Measurements from ENCODE around the gene PLEKHO2. TPM values are rescaled to one million over a fixed set of nuclear protein-coding genes. Genes with fewer than 3 reads are reported as not detected.
"Not testable (repeated sequence)": the region's sequence is repeated elsewhere in the genome, so short reads cannot be mapped to it uniquely, and the experiment has no call there.

PLEKHO2 gene
- total RNA-seq, 2 donors from 2014 or later: 14.3 to 15.3 TPM

DNA sequence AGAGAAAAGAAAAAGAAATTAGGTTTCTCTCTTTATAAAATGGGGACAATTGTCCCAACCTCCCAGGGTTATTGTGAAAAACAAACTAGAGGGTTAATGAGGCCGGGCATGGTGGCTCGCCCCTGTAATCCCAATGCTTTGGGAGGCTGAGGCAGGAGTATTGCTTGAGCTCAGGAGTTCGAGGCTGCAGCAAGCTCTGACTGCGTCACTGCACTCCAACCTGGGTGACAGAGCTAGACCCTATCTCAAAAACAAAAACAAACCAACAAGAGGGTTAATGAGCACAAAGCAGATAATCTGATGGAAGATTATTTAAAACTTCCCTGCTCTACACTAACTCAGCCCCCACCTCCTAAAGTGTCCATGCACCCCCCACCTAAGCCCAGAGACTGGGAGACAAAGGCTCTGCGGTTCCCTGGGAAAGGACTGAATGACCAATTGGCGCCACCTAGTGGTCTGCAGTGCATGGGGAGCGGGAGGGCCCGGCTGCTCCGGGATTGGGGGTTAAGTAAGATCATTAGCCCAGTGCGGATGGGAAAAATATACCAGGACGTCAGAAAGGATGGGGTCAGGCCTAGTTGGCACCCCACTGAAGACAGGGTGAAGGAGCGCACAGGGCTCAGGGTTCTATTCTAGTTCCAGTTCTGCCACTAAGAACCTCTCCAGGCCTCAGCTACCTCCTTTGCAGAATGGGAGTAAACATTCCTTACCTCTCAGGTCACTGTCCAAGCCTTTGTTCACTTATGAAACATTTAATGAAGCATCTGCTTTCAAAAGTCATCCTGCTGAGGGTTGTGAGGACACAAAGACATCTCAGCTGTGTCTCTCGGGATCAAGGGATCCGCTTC lies 31.8 kb upstream of the PLEKHO2 start:
- no peaks in the 10 kb centered on the region for H3K9me3 Mint-ChIP-seq
- no peak overlapping the region for H3K27ac Mint-ChIP-seq
- no peak overlapping the region for H3K4me3 Mint-ChIP-seq
- ATAC-seq (replicated peaks in 1 of 2) (peak; percentile 75 to 76), DNase-seq (peak; percentile 75 to 79)
- no peaks in the 10 kb centered on the region for H3K36me3 Mint-ChIP-seq (ENCODE audit: insufficient read depth in 2 of 2)
- peaks cover 5% of the 10 kb centered on the region for H3K4me1 Mint-ChIP-seq (ENCODE audit: low read depth)
- no peaks in the 10 kb centered on the region for H3K27me3 Mint-ChIP-seq (ENCODE audit: low read depth)

DNA sequence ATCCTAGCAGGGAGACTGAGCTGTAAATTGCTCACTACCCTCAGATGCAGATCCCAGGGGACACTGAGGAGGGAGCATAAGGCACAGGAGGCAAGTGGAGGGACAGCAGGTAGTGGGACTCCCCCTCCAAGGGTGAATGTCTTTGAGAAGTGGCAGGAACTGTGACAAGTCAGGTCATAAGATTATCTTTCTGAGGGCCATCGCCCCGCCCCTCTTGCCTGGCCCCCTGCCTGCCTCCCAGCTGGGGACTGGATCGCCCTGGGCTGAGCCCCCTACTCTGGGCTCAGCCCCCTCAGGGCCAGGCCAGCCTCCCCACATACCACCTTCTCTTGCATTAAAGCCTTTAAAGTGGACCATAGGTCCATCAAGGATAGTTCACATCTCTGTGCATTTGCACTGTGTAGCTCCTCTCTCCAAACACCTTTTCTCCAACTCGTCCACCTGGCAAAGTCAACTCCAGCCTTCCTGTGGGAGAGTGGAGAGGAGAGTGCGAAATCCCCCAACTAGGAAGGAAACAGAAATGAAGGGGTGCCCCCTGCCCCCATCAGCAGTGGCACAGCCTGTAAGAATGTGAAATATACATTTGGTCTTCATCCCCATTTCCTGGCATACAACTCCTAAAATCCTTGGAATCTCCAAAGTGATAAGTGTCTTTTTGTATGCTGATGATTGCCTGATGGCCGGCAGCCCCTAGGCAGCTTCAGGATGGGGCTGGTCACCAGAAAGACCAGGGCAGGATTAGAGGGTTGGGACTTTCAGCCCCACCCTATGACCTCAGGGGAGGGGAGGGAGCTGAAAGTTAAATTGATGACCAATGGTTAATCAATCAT lies 31.0 kb upstream of the PLEKHO2 start:
- Mint-ChIP-seq H3K27me3 (ENCODE audit: low read depth) (no peaks in the 10 kb centered on the region), H3K4me1 (ENCODE audit: low read depth) (peaks cover 6% of the 10 kb centered on the region), H3K4me3 (no peak overlapping the region), H3K27ac (no peak overlapping the region), H3K9me3 (no peaks in the 10 kb centered on the region), H3K36me3 (ENCODE audit: insufficient read depth in 2 of 2) (no peaks in the 10 kb centered on the region)
- ATAC-seq (replicated peaks in 1 of 2) (no peak), DNase-seq (no peak)

DNA sequence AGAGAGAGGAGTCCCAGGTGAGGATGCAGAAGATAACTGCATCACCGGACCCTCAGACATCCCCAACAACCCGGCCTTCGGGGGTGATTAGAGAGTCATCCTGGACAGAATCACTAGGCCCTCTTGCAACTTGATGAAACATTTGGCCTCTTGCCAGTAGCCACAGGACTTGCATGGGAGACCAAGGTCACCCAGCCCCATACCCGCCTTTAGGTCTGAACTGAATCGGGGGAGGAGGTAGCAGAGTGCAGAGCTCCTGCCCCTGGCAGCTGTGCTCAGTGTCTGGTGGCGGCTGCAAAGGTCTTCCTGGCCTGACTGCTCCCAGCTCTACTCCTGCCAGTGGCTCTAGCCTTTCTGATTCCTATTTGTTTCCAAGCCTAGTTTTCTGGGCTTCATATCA lies 28.6 kb upstream of the PLEKHO2 start:
- no peak for DNase-seq
- Mint-ChIP-seq H3K36me3 (ENCODE audit: insufficient read depth in 2 of 2) (peaks cover 0 to 3% of the 10 kb centered on the region in 2 donors), H3K27me3 (ENCODE audit: low read depth) (no peaks in the 10 kb centered on the region), H3K9me3 (no peaks in the 10 kb centered on the region), H3K4me3 (no peak overlapping the region), H3K27ac (no peak overlapping the region), H3K4me1 (ENCODE audit: low read depth) (peaks cover 6% of the 10 kb centered on the region)
- no peak for ATAC-seq (replicated peaks in 1 of 2)

DNA sequence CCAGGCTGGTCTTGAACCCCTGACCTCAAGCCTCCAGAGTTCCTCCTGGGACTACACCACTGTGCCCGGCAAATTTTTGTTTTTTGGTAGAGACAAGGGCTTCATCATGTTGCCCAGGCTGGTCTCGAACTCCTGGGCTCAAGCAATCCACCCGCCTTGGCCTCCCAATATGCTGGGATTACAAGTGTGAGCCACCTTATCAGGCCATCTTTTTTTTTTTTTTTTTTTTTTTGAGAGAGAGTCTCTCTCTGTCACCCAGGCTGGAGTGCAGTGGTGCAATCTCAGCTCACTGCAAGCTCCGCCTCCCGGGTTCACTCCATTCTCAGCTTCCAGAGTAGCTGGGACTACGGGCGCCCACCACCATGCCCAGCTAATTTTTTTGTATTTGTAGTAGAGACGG lies 27.4 kb upstream of the PLEKHO2 start:
- not testable (repeated sequence) for H3K36me3 Mint-ChIP-seq (ENCODE audit: insufficient read depth in 2 of 2); H3K4me1 Mint-ChIP-seq (ENCODE audit: low read depth); H3K4me3 Mint-ChIP-seq; H3K27me3 Mint-ChIP-seq (ENCODE audit: low read depth); H3K9me3 Mint-ChIP-seq; H3K27ac Mint-ChIP-seq; ATAC-seq (replicated peaks in 1 of 2); DNase-seq

DNA sequence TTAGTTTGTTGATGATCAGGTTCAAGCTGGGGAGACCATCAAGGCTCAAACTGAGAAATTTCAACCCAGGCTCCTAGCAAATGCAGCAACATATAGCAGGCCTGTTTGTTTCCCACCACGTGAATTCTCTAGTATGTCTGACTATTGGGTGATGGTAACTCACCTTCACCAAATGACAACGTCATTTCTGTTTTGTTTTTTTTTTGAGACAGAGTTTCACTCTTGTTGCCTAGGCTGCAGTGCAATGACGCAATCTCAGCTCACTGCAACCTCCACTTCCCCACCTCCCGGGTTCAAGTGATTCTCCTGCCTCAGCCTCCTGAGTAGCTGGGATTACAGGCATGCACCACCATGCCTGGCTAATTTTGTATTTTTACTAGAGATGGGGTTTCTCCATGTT lies 26.8 kb upstream of the PLEKHO2 start:
- H3K27ac Mint-ChIP-seq; H3K27me3 Mint-ChIP-seq (ENCODE audit: low read depth); H3K9me3 Mint-ChIP-seq; DNase-seq; H3K4me1 Mint-ChIP-seq (ENCODE audit: low read depth); H3K36me3 Mint-ChIP-seq (ENCODE audit: insufficient read depth in 2 of 2); H3K4me3 Mint-ChIP-seq: not testable (repeated sequence)
- ATAC-seq (replicated peaks in 1 of 2): peak; percentile 28 to 66

DNA sequence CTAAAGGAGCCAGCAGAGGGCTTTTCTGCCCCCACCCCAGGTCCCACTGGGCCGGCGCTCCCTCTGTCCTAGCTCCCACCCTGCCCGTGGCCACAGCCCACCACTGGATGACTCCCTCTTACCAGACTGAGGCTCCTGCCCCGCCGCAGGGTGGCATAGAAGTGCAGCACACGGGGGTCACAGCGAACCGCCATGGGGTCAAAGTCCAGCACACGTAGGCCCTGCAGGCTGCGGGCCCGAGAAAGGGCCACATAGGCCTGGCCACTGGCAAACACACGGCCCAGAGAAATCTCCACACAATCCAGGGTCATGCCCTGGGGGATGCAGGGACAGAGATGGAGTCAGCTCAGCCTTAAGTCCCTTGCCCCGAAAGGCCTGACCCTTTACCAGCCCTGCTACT lies 25.3 kb upstream of the PLEKHO2 start:
- Mint-ChIP-seq H3K4me3 (no peak overlapping the region), H3K27me3 (ENCODE audit: low read depth) (no peaks in the 10 kb centered on the region), H3K36me3 (ENCODE audit: insufficient read depth in 2 of 2) (peaks cover 1 to 4% of the 10 kb centered on the region in 2 donors), H3K9me3 (no peaks in the 10 kb centered on the region), H3K4me1 (ENCODE audit: low read depth) (peaks cover 6% of the 10 kb centered on the region), H3K27ac (no peak overlapping the region)
- DNase-seq (no peak), ATAC-seq (replicated peaks in 1 of 2) (no peak)

DNA sequence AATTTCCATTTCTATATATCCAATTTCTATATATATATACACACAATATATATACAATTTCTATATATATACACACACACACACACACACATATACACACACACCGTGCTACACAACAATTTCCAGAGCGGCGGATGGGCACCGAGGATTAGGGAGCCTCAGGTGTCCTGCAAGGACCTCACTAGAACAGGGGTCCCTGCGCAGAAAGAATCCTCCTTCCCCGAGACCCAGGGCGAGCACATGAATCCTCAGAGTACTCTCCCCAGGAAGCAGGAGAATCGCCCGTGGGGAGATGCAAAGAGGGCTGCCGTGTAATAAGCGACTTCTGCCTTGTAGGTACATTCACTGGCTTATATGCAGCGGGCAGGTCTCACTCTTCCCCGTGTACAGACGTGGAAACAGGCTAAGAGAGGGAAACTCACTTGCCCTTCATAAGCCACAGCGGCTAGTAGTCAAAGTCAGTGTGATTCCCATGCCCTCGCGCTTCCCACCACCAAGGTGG lies 16.7 kb upstream of the PLEKHO2 start:
- peaks cover 38% of the 10 kb centered on the region for H3K4me1 Mint-ChIP-seq (ENCODE audit: low read depth)
- DNase-seq: peak in 1 of 2 donors; percentile 12
- no peaks in the 10 kb centered on the region for H3K9me3 Mint-ChIP-seq
- H3K27ac Mint-ChIP-seq: no peak overlapping the region
- peak; percentile 10 to 22 for ATAC-seq (replicated peaks in 1 of 2)
- H3K4me3 Mint-ChIP-seq: peak overlapping the region; percentile 88 to 90
- no peaks in the 10 kb centered on the region for H3K27me3 Mint-ChIP-seq (ENCODE audit: low read depth)
- peaks cover 7 to 11% of the 10 kb centered on the region in 2 donors for H3K36me3 Mint-ChIP-seq (ENCODE audit: insufficient read depth in 2 of 2)

DNA sequence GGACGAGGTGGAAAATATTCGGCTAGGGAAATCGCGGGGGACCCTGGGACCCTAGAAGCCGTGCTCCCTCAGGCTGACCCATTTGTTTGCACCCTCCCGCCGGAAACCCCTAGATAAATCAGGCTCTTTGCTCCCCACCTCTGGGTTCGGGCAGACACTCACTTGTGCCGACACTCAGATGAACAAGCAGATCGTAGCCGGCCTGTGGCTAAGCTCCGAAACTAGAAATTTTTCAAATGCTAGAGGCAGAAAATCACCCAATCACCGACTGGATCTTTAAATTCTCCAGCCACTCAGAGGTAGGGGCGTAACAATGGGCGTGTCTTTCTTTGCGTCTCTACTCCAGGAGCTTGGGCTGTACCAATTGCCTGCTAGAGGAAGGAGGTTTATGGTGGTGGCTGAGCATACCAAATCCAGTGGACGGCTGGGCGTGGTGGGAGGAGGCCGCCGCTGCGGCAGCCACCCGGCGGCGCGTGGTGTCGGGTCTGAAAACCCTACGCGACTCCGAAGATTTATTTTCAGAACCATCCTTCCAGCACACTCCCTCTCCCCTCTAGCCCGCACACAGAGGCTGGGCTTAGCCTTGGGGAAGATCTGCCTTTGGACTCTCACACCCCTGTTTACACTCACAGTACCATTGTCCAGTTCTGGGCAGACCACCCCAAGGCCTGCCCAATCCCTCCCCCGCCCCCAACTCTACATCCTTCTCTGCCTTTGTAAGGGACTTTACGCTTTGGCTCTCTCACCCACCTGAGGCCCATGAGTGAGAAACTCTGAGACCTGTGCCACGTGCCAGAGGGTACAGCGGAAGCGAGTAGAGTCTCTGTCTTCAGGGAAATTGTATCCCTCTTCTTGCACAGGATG lies 16.1 kb upstream of the PLEKHO2 start, which contains the start of gene PIF1:
PIF1 (minus strand) TSS at position 217 of the 864 bp plus-strand sequence. CDS start 1,312 bp downstream, outside the sequence.
- Mint-ChIP-seq H3K9me3 (no peaks in the 10 kb centered on the region), H3K4me3 (peak within 1 kb of the TSS; percentile 90 to 93), H3K36me3 (ENCODE audit: insufficient read depth in 2 of 2) (peaks cover 7 to 11% of the 10 kb centered on the region in 2 donors), H3K27me3 (ENCODE audit: low read depth) (no peaks in the 10 kb centered on the region), H3K4me1 (ENCODE audit: low read depth) (peaks cover 40% of the 10 kb centered on the region), H3K27ac (peak within 1 kb of the TSS; percentile 86)
- peak; percentile 89 to 95 for DNase-seq
- ATAC-seq (replicated peaks in 1 of 2): peak; percentile 94 to 95

DNA sequence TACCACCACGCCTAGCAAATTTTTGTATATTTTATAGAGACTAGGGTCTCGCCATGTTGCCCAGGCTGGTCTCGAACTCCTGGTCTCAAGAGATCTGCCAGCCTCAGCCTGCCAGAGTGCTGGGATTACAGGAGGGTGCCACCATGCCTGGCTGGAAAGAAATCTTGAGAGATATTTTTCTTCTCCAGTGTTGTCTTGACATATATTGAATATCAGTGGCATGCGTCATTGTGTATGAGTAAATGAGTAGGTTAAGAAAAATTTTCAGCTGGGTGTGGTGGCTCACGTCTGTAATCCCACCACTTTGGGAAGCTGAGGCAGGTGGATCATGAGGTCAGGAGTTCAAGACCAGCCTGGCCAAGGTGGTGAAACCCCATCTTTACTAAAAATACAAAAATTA lies 12.7 kb upstream of the PLEKHO2 start:
- no peak for ATAC-seq (replicated peaks in 1 of 2)
- H3K36me3 Mint-ChIP-seq (ENCODE audit: insufficient read depth in 2 of 2): peaks cover 0 to 4% of the 10 kb centered on the region in 2 donors

DNA sequence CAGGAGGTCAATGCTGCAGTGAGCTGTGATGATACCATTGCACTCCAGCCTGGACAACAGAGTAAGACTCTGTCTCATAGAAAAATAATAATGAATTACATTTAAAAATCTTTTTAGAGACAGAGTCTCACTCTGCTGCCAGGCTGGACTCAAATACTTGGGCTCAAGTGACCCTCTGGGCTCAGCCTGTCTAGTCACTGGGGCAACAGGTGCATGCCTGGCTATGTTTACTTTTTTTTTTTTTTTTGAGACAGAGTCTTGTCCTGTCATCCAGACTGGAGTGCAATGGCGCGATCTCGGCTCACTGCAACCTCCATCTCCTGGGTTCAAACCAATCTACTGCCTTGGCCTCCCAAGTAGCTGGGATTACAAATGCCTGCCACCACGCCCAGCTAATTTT lies 8.0 kb upstream of the PLEKHO2 start:
- Mint-ChIP-seq H3K27ac (no peak overlapping the region), H3K27me3 (ENCODE audit: low read depth) (no peaks in the 10 kb centered on the region), H3K36me3 (ENCODE audit: insufficient read depth in 2 of 2) (no peaks in the 10 kb centered on the region), H3K9me3 (peaks cover 0 to 1% of the 10 kb centered on the region in 2 donors), H3K4me3 (no peak overlapping the region), H3K4me1 (ENCODE audit: low read depth) (peaks cover 37% of the 10 kb centered on the region)
- ATAC-seq (replicated peaks in 1 of 2): no peak
- no peak for DNase-seq

More for the DNA sequence above, 12.7 kb upstream of the PLEKHO2 start:
- Mint-ChIP-seq H3K27me3 (ENCODE audit: low read depth) (no peaks in the 10 kb centered on the region), H3K4me3 (no peak overlapping the region), H3K9me3 (no peaks in the 10 kb centered on the region), H3K27ac (no peak overlapping the region), H3K4me1 (ENCODE audit: low read depth) (peaks cover 28% of the 10 kb centered on the region)
- no peak for DNase-seq

DNA sequence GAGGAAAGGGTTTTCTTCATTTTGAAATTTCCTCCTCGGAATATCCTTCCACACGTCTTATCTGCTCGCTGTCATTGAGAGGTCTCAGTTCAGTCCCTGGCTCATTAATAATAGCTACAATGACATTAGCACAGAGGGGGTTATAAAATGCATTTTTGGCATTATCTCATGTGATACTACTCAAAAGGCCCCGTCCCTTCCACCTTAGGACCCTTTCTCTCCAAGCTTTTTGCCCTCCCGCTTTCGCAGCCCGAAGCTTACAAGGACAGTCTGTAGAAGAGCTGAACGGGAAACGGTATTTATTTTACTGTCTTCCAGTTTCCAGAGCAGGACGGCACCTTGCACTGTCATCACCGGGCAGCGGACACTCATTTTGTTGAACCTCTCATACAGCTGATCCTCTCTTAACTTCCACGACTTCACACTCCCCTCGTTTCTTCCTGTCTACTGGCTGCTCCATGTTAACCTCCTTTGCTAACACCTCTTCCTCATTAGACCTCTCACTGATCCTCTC lies 5.6 kb upstream of the PLEKHO2 start:
- H3K4me1 Mint-ChIP-seq (ENCODE audit: low read depth): peaks cover 41% of the 10 kb centered on the region
- H3K9me3 Mint-ChIP-seq: peaks cover 0 to 1% of the 10 kb centered on the region in 2 donors
- peak overlapping the region; percentile 59 to 72 for H3K4me3 Mint-ChIP-seq
- ATAC-seq (replicated peaks in 1 of 2): peak; percentile 3 to 16
- DNase-seq: no peak
- H3K36me3 Mint-ChIP-seq (ENCODE audit: insufficient read depth in 2 of 2): no peaks in the 10 kb centered on the region
- H3K27me3 Mint-ChIP-seq (ENCODE audit: low read depth): no peaks in the 10 kb centered on the region
- H3K27ac Mint-ChIP-seq: peak overlapping the region; percentile 0

DNA sequence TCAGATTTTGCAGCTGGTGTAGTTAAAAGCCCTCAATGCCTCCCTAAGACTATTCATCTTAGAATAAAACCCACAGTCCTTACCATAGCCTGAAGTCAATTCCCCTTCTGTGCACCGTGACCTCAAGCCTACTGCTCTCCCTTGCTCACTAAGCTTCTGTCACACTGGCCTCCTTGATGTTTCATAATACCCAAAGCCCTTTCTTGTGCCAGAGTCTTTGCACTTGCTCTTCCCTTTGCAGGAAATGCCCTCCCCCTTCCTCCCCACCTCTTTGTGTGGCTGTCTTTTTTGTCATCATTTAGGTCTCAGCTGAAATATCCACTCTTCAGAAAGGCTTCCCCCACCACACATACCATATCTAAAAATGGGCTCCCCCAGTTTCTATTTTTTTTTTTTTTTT lies 4.2 kb upstream of the PLEKHO2 start:
- Mint-ChIP-seq H3K4me1 (ENCODE audit: low read depth) (peaks cover 43% of the 10 kb centered on the region), H3K36me3 (ENCODE audit: insufficient read depth in 2 of 2) (peaks cover 0 to 5% of the 10 kb centered on the region in 2 donors), H3K9me3 (peaks cover 0 to 1% of the 10 kb centered on the region in 2 donors), H3K4me3 (peak overlapping the region in 1 of 2 donors; percentile 16), H3K27ac (peak overlapping the region; percentile 62), H3K27me3 (ENCODE audit: low read depth) (no peaks in the 10 kb centered on the region)
- ATAC-seq (replicated peaks in 1 of 2) (peak in 1 of 2 donors; percentile 3), DNase-seq (peak; percentile 35 to 40)

Measured in activated T-cell treated with anti-CD3 and anti-CD28 coated beads, Interleukin-2, amount 50 U/mL, for 72 hours (primary cell).